Left renal cortex interstitium (tissue), 4 donors: ENCODE data around the gene TIMM17B. TPM values are rescaled to one million over a fixed set of nuclear protein-coding genes. Genes with fewer than 3 reads are reported as not detected.

Source experiments
- polyA plus RNA-seq, 4 donors: library from polyadenylated mRNA; unstranded; fragments of 120-200 nt; gene quantifications; one replicate each; pipeline ENCODE4 v1.2.1, GENCODE V29; 2013; ENCODE audit not compliant: insufficient read length in 4 of 4

The TIMM17B gene
- polyA plus RNA-seq, 4 donors = 37.2 to 61.4 (median 50.1) TPM

Other genes with a start within 250 kb of the TIMM17B start
- gene WAS, start 214.0 kb downstream of the TIMM17B start, polyA plus RNA-seq = 1 to 10 TPM; 2.8 to 5.0 (median 3.2) TPM
- 1 to 10 TPM; 6.2 to 8.1 (median 6.8) TPM for gene SUV39H1, start 201.0 kb downstream of the TIMM17B start, polyA plus RNA-seq
- 1 to 10 TPM; 1.4 to 1.9 (median 1.7) TPM for gene GLOD5, start 136.0 kb downstream of the TIMM17B start, polyA plus RNA-seq
- gene GATA1, start 111.2 kb downstream of the TIMM17B start, polyA plus RNA-seq = 1 to 10 TPM in 1 of 4 donors, under 1 TPM in 3; 0.38 to 1.3 (median 0.87) TPM
- 100 to 1,000 TPM; 135 to 220 (median 177) TPM for gene HDAC6, start 95.7 kb downstream of the TIMM17B start, polyA plus RNA-seq
- under 1 TPM in 2 of 4 donors, not detected in 2; 0.16 to 0.36 TPM for gene ERAS, start 71.3 kb downstream of the TIMM17B start, polyA plus RNA-seq
- 10 to 100 TPM in 2 of 4 donors, 1 to 10 TPM in 2; 8.4 to 22.7 (median 14.5) TPM for gene PCSK1N, start 62.2 kb downstream of the TIMM17B start, polyA plus RNA-seq
- gene PQBP1, start 162 bp upstream of the TIMM17B start, polyA plus RNA-seq = 10 to 100 TPM; 73.1 to 89.9 (median 77.8) TPM
- gene SLC35A2, start 13.9 kb upstream of the TIMM17B start, polyA plus RNA-seq = 10 to 100 TPM; 30.4 to 37.3 (median 33.0) TPM
- gene PIM2, start 21.3 kb upstream of the TIMM17B start, polyA plus RNA-seq = 1 to 10 TPM; 5.9 to 8.8 (median 7.4) TPM
- 10 to 100 TPM; 62.5 to 72.7 (median 67.7) TPM for gene OTUD5, start 59.8 kb upstream of the TIMM17B start, polyA plus RNA-seq
- 1 to 10 TPM; 2.3 to 3.4 (median 2.8) TPM for gene KCND1, start 74.1 kb upstream of the TIMM17B start, polyA plus RNA-seq
- 10 to 100 TPM; 36.0 to 72.1 (median 51.3) TPM for gene GRIPAP1, start 104.5 kb upstream of the TIMM17B start, polyA plus RNA-seq
- gene TFE3, start 145.6 kb upstream of the TIMM17B start, polyA plus RNA-seq = 10 to 100 TPM; 26.9 to 39.1 (median 33.8) TPM
- gene CCDC120, start 161.2 kb upstream of the TIMM17B start, polyA plus RNA-seq = 10 to 100 TPM in 3 of 4 donors, 1 to 10 TPM in 1; 7.9 to 20.0 (median 13.0) TPM
- gene PRAF2, start 176.2 kb upstream of the TIMM17B start, polyA plus RNA-seq = 10 to 100 TPM; 31.6 to 46.2 (median 41.1) TPM
- 10 to 100 TPM; 53.7 to 63.8 (median 61.5) TPM for gene WDR45, start 182.1 kb upstream of the TIMM17B start, polyA plus RNA-seq
- 10 to 100 TPM; 23.8 to 27.6 (median 25.0) TPM for gene GPKOW, start 226.0 kb upstream of the TIMM17B start, polyA plus RNA-seq